GM19397 (cell line): ENCODE data around the gene ATIC.

Experiments used
- ATAC-seq: cut with Tn5 transposase; IDR thresholded peaks from one replicate; pipeline ENCODE4 v1.9.1; 2021; ENCODE audit warnings: mild to moderate bottlenecking, moderate library complexity; ENCODE audit not compliant: unreplicated experiment

The ATIC gene

DNA sequence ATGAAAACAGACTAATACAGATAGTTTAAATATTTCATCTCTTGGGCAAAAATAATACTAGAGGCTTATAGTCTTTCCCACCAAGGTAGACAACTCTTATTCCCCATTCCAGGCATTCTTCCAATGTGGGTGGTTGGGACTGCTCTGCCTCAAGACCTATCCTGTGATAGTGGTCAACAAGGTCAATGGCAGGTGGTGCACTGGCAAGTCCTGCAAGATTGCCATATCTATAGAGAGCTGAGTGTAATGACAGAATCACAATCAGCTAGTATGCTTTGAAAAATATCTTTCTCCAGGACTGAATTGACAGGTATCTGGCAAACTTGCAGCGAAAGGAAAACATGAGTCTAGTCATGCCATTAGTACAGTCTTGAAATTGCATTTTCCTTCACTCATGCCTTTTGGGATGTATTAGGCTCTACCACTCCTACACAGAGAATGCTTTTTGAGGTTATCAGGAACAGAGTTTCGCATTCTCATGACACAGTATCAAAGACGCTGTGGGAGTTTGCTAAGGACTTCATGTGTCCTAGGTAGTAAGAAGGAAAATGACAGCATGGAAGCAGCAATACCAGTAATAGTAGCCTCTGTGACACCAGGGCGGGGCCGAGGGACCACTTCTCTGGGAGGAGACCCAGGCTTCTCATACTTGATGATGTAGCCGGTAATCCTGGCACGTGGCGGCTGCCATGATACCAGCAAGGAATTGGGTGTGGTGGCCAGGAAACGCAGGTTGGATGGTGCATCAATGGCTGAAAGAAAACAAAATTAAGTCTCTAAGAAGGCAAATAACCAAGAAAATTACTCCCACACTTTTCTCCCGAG, 63.0 kb downstream of the ATIC start:
- no peak for ATAC-seq

DNA sequence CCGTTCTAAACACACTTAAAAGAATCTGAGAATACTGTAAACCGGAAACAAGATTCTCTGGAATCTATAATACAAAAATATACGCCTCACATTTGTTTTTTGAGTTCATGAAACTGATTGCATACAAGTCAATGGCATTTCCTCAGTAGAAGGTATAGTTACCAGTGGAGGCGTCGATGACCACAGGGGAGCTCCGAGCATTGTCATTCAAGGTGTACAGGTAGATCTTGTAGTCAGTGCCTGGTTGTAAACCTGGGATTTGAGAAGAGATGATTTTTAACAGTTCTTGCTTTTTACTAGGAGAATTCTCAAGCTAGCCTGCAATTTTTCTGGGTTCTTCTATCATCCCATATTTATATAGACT, 63.6 kb downstream of the ATIC start:
- no peak for ATAC-seq

DNA sequence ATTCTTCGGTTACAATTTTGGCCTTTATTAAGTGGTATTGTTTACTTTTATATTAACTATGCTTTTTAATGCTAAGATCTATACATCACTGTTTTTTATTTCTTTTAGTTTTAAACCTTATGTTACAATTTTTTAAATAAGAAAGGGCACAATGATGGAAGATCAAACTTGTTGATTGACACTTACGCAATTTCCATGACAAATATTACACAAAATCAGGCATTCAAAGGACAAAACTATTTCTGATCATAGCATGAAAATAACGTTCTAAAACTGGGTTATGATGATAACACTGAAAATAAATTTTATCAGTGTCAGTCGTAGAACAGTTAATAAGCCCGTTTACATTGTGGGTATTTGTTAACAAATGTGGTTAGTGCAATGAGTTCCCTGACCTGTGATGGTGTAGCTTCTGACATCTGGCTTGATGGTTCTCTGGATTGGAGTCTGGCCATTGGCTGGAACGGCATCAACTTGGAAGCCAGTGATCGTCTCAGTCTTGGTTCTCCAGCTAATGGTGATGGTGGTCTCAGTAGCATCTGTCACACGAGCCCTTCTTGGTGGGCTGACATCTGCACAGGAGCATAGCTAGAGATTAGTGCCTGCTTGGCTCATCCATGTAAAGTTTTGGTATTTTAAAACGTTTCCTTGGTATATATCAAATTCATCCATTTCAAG, 64.4 kb downstream of the ATIC start:
- no peak for ATAC-seq

DNA sequence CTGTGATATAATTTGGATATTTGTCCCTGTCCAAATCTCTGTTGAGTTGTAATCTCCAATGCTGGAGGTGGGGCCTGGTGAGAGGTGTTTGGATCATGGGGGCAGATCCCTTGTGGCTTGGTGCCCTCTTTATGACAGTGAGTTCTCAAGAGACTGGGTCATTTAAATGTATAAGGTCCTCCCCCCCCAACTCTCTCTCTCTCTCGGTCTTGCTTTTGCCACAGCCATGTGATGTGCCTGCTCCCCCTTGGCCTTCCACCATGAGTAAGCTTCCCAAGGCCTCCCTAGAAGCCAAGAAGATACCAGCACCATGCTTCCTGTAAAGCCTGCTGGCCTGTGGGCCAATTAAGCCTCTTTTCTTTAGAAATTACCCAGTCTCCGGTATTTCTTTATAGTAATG, 65.4 kb downstream of the ATIC start:
- ATAC-seq, result no peak

DNA sequence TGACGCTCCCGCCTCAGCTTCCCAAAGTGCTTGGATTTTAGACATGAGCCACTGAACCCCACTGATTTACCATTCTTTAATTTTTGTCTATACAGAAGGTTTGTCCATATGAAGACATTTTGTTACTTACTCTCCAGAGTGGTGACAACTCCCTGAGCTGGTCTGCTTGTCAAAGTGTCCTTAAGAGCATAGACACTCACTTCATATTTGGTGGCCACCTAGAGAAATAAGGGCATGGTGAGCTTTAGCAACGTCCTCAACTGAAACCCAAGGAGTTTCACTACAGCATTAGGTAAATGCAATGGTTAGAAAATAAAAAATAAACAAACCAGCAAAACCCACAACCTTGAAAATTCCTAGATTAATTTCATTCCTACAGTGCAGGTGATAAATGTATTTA, 66.2 kb downstream of the ATIC start:
- ATAC-seq, result no peak

DNA sequence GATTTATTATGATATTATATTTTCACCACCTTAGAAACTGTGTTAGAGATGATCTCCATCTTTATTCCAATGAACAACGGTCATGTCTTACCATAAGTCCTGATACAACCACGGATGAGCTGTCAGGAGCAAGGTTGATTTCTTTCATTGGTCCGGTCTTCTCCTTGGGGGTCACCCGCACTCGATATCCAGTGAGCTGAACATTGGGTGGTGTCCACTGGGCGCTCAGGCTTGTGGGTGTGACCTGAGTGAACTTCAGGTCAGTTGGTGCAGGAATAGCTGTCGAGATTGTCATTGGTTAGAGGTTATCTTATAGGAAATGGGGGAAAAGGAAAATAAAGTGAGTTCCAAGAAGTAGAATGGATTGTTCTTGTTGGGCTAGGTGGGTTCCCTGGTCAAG, 67.2 kb downstream of the ATIC start:
- ATAC-seq, result no peak

DNA sequence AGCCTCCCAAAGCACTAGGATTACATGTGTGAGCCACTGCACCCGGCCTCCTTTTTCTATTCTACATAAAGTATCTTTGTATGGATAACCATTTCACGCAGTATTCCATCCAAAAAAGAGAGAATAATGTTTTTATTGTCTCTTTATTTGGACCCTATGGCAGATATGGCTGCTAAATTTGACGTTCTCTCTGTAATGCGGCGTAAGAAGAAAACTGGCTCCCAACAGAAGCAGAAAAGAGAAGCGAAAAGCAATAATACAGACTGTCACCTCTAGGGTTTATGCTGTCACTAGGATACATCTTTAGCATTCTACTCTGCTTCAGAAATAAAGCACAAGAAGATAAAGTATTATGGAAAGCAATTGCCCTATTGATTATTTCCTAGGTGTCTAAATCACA, 68.1 kb downstream of the ATIC start:
- ATAC-seq, result no peak

DNA sequence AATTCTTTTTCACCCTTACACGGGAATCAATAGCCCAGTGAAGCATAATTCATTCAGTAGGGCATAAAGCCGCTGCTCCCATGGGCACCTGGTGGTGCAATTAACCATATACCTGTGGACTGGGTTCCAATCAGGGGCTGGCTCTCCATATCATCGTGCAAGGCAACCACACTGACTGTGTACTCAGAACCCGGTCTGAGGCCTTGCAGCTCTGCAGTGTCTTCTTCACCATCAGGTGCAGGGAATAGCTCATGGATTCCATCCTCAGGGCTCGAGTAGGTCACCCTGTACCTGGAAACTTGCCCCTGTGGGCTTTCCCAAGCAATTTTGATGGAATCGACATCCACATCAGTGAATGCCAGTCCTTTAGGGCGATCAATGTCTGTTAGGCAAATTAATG, 68.8 kb downstream of the ATIC start:
- ATAC-seq, result no peak

DNA sequence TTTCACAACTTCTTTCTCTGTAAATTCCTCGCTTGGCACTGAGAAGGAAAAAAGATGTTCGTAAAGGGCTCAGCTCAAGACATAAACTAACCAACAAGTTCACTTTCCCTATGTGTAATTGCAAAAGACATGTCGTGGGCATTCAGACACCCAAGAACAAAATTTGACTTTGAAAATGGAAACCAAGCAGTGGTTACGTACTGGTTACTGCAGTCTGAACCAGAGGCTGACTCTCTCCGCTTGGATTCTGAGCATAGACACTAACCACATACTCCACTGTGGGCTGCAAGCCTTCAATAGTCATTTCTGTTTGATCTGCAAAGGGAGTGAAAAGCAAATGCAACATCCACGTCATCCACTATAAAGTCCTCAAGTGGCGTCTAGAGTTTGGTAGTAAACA, 70.2 kb downstream of the ATIC start:
- ATAC-seq, result no peak

DNA sequence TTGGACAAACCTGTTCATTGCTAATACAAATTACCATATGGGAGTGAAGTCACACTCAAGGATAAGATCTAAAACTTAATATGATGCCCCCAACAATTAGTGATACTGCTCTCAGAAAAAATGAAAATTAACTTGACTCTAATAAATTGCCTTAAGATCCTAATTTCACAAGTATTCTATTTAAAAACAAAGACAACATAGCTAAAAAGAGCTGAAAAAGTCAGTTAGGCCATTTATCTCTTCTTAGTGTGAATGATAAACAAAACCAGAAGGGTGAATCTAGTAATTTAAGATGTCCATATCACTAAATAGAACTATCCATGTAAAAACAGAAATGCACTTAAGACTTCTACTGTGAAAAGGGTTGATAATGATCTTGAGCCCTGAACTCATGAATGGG, 70.6 kb downstream of the ATIC start:
- no peak for ATAC-seq

DNA sequence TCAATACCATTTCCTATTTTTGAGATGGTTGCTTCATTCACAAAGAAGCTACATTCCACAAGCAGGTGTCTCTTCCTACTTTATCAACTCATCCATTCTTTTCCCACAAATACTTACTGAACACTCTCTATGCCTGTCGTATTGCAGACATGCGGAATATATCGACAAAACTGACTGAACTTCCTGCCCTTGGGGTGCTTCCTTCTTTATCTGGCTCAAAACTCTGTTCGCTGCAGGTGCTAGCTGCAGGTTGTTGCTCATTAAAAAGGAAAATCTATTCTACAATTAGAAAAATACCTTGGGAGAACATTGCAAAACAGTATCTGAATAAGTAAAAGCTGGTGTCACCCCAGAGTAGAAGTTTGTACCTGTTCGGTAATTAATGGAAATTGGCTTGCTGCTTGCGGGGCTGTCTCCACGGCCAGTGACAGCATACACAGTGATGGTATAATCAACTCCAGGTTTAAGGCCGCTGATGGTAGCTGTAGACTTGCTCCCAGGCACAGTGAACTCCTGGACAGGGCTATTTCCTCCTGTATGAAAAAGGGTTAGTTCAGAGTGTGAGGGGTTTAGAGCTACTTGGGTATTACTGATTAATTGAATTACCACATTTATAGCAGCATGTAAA, 71.9 kb downstream of the ATIC start:
- ATAC-seq, result no peak

DNA sequence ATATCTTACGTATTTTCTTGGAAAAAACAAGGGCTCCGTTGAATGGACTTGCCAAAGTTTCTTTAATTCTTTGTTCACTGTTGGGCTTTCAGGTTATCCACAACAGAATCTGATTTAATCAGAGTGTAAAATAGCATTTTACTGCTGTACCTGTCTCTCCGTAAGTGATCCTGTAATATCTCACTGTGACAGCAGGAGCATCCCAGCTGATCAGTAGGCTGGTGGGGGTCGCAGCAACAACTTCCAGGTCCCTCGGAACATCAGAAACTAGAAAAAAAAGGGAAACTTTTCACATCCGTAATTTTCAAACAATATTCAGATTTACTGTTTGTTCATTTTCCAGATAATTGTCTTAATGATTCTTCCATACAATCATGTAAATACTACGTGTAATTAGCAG, 72.9 kb downstream of the ATIC start:
- ATAC-seq, result no peak

DNA sequence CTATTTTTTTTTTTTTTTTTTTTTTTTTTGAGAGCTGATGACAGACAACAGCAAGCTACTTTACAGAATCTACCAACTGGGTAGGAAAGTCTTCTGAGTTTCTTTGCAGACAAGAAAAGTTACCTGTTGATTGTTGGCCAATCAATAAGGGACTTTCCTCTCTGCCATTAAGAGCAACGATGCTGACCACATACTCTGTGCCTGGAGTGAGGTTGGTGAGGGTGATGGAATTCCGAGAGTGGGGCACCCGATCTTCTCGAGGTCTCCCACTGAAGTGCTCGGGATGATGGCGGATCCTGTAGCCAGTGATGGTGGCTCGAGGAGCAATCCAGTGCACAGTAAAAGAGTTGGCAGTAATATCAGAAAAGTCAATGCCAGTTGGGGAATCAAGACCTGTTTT, 74.7 kb downstream of the ATIC start:
- ATAC-seq, result no peak

DNA sequence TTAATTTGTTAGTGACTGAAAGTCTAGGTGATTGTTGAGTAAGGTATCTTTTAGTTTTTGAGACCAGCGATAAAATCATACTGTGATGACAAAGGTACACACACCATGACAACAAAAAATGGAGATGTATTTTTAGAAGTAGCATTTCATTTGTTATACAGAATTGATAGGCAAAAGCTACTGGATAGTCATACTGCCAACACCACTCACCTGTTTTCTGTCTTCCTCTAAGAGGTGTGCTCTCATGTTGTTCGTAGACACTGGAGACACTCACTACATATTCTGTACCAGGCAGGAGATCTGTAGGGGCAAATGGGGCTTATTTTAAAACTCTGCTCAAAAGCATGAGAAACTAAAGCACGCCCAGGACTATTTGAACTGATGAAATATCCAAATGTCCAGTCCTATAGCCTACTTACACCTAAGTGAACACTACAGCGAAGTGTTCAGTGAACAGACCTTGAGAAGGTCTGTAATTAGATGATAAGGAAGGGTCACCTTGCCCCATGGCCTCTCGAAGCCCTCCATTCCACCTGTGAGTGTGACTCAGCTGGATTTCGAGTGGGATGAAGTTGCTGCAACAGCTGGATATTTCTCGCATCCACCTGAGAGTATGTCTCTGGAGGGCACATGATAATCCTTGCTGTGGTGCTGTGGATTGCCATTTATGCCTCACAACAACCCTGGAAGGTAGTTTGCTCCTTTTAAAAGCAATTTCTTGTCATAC, 76.3 kb downstream of the ATIC start:
- ATAC-seq, result no peak

DNA sequence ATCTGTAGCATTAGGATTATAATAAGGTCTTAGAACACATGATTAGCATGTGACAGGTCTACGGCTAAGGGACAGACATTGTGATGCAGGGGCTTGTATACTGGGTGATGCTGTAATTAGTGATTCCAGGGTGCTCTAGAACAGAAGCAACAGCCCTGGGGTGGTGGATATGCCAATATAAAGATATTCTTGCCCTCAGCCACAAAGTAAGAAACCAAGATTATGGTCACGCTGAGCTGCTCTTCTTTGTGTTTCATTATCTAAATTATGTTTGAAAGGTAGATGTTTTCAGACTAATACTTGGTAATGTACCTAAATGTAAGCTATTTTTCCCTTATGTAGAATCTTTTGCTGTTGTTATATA, 78.7 kb downstream of the ATIC start:
- no peak for ATAC-seq

DNA sequence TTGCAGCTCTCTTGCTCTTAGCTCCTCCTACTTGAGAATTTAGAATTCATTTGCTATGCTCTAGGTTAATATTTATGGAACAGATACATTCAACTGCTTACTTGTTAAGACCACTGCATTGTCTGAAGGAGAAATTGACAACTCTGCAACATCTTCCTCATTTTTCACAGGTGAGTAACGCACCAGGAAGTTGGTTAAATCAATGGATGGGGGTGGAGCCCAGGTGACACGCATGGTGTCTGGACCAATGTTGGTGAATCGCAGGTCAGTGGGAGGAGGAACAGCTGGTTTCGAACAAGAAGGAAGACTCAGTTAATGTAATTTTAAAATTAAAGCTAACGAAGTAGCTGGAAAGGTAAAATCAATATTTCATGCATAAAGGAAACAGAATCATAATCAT, 79.7 kb downstream of the ATIC start:
- ATAC-seq, result no peak

DNA sequence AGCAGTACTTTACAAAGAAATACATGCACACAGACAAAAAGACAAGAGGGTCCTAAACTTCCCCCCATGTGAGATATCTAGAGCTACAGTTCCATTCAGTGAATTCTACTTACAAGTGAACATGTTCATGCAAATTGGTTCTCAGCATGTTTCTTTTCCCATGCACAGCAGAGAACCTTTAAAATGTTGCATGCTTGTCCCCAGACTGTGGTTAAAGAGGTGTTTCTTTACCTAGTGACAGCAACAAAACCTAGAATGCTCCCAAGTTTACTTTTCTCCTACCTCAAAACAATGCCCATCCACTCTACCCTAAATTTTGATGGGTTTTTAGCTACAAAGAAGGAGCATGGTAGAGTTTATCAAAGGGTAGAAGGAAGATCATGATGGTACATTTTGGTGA, 80.3 kb downstream of the ATIC start:
- no peak for ATAC-seq

DNA sequence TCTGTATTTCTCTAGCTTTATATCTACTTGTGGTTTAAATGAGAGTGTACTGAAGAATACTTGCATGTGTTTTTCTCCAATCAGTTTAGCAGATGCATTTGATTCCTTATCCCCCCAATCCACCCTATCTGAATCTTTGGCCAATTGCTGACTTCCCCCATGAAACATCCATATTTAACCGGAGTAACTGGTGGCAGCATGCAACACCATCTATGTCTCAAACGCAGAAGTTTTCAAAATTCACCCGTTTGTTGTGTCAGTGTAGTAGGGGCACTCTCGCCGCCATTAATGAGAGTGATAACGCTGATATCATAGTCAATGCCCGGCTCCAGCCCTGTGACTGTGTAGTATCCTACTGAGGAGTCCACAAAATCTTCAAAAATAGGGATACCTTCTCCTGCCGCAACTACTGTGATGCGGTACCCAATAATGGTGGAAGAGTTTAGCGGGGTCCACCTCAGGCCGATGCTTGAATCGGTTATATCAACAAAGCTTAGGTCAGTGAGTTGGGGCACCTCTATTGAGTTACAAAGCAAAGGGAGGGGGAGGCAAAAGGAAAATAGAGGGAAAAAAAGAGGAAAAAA, 80.9 kb downstream of the ATIC start:
- no peak for ATAC-seq

DNA sequence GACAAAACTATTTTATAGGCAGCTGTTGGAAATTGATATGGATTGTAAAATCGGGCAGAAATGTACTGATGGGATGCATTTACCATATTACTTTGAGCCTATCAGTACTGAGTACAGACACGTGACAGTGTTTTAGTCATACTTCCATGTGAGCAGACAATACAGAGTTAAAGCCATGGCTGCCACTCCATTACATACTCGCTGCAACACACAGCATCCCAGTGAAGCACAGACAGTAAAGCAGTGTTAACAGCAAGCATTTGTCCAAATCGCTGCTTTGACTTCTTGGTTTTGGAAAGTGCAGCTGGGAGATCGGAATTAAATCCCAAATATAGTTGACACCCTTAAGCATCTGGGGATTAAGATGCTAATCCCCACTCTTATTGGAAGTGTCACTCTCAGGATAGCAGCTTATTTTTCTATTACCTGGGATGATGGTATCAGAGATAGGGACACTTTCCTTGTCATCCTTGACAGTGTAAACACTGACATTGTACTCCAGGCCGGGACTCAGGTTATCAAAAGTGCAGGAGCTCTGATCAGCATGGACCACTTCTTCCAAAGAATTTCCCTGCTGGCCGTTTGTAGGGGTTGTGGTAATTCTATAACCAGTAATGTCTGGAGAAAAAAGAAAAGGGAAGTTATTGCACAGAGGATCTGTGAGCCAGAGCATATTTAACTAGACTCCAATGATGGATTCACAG, 82.4 kb downstream of the ATIC start:
- no peak for ATAC-seq

DNA sequence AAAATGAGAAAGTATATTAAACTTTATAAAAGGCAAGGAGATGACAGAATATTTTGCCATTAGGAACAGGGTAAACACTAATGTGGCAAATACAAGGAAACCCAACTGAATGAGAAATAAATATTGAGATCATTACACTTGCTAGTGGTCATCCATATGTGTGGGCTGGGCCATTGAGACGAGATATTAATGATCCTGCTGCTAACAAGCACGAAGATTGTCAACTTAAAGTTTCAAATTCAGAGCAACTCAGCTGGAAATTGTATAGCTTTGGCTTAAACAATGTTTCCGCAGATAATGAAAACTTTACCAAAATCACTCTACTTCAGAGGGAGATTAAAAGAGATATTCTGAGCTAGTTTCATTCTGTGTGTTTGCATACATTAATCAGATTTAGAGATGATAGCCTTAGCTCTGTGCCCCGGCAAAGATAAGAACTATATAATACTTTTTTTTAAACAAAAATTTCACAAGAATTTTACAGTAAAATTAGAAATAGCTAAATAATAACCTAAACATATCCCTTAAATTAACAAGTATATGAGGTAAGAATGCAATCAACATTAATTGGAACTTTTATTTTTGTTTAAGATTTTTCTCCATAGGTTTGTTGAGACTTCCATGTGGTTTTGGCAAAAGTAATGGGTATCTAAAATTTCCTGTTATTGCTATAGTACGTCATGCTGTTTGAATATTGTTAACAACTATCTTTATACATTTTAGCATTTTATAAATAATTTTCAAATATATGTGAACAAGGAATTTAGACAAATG, 84.0 kb downstream of the ATIC start:
- ATAC-seq, result no peak
